H1 (cell line): ENCODE data around the gene ZBTB49. TPM values are rescaled to one million over a fixed set of nuclear protein-coding genes. Genes with fewer than 3 reads are reported as not detected.

ENCODE experiments used
- CTCF ChIA-PET: fragments of 300-600 bp; sonication (Branson Sonifier 250); formaldehyde crosslinking; loops from one replicate; lab custom pipeline; 2021; ENCODE audit not compliant: partially characterized antibody; lab: Charles Lee
- POLR2A ChIA-PET: fragments of 300-600 bp; sonication (Branson Sonifier 250); formaldehyde crosslinking; loops from one replicate; lab custom pipeline; 2021; ENCODE audit warnings: inconsistent platforms; ENCODE audit not compliant: partially characterized antibody; lab: Charles Lee
- DNase-seq, 2 experiments: peaks; one replicate each; pipeline versions ENCODE4 v3.0.0 to v3.0.0-alpha.2; 2010 to 2022; ENCODE audit warnings: low spot score in 2 of 2, low read depth in 1 of 2, mixed read lengths in 1 of 2
- FAIRE-seq: peaks from 2 replicates; lab custom pipeline; 2011; peaks lifted over from hg19 to GRCh38; lab: Jason Lieb, UNC
- H2AFZ ChIP-seq: 2 replicates; pipeline ENCODE4 v1.8.1; 2012; ENCODE audit warnings: low read length, inconsistent platforms
- H2AK5ac ChIP-seq: 2 replicates; pipeline ENCODE4 v1.6.1; 2013; ENCODE audit warnings: low read depth, low read length
- H2BK120ac ChIP-seq: replicated peaks from 2 replicates; pipeline ENCODE3; 2013; ENCODE audit warnings: low read depth, low read length, inconsistent platforms
- H2BK12ac ChIP-seq: 2 replicates; pipeline ENCODE4 v1.6.1; 2013; ENCODE audit warnings: low read depth, low read length
- H2BK15ac ChIP-seq: 2 replicates; pipeline ENCODE4 v1.6.1; 2013; ENCODE audit warnings: low read length
- H2BK20ac ChIP-seq: 2 replicates; pipeline ENCODE4 v1.6.1; 2013; ENCODE audit warnings: low read length
- H2BK5ac ChIP-seq: 2 replicates; pipeline ENCODE4 v1.6.1; 2013; ENCODE audit warnings: low read depth, low read length
- H3K14ac ChIP-seq: 2 replicates; pipeline ENCODE4 v1.6.1; 2013; ENCODE audit warnings: inconsistent platforms; ENCODE audit not compliant: insufficient read length
- H3K18ac ChIP-seq: 2 replicates; pipeline ENCODE4 v1.6.1; 2013; ENCODE audit warnings: low read length; ENCODE audit errors: extremely low read depth
- H3K23ac ChIP-seq: 2 replicates; pipeline ENCODE4 v1.6.1; 2013; ENCODE audit warnings: inconsistent platforms; ENCODE audit not compliant: insufficient read length
- H3K23me2 ChIP-seq: 2 replicates; pipeline ENCODE4 v1.6.1; 2013; ENCODE audit warnings: low read depth, low read length
- H3K27ac ChIP-seq: 2 replicates; pipeline ENCODE4 v1.6.1; 2011; ENCODE audit warnings: low read depth, low read length, inconsistent platforms
- H3K27me3 ChIP-seq, 4 experiments: replicated peaks in 1 of 4; 1 replicate in 1 of 4; 2 replicates in 3 of 4; pipeline versions ENCODE4 v1.6.1 to v1.8.1; 2011 to 2013; ENCODE audit warnings: low read length in 3 of 4, mild to moderate bottlenecking in 3 of 4, inconsistent platforms in 2 of 4, mixed read lengths in 2 of 4, moderate library complexity in 1 of 4; ENCODE audit not compliant: control insufficient read depth in 3 of 4, insufficient read depth in 3 of 4; ENCODE audit errors: extremely low read depth in 1 of 4
- H3K36me3 ChIP-seq, 4 experiments: 2 replicates each; pipeline versions ENCODE4 v1.6.1 to v1.8.1; 2011 to 2013; ENCODE audit warnings: mild to moderate bottlenecking in 4 of 4, low read length in 3 of 4, moderate library complexity in 2 of 4, control low read depth in 1 of 4, inconsistent platforms in 1 of 4; ENCODE audit not compliant: insufficient read depth in 4 of 4, control insufficient read depth in 2 of 4
- H3K4ac ChIP-seq: replicated peaks from 2 replicates; pipeline ENCODE3; 2013; ENCODE audit warnings: low read length, low read depth, mixed read lengths, inconsistent platforms; ENCODE audit not compliant: insufficient read length
- H3K4me1 ChIP-seq, 4 experiments: replicated peaks in 1 of 4; 1 replicate in 1 of 4; 2 replicates in 3 of 4; pipeline versions ENCODE4 v1.6.1 to v1.8.1; 2011 to 2013; ENCODE audit warnings: low read length in 3 of 4, inconsistent platforms in 2 of 4, mixed read lengths in 1 of 4; ENCODE audit not compliant: insufficient read depth in 4 of 4, control insufficient read depth in 3 of 4
- H3K4me2 ChIP-seq, 2 experiments: 2 replicates each; pipeline versions ENCODE4 v1.6.1 to v1.8.1; 2011 to 2013; ENCODE audit warnings: low read depth in 2 of 2, low read length in 2 of 2, control low read depth in 1 of 2, inconsistent platforms in 1 of 2, mild to moderate bottlenecking in 1 of 2; ENCODE audit not compliant: insufficient read depth in 1 of 2
- H3K4me3 ChIP-seq, 4 experiments: fragments of 200-600, 300-600 bp in 1 of 4; sonication (generic), shearing (Covaris generic), sonication (Bioruptor Twin) in 1 of 4; 2 replicates each; pipeline versions ENCODE4 v1.5.1 to v1.8.1; 2011 to 2016; ENCODE audit warnings: low read length in 4 of 4, low read depth in 3 of 4, control low read depth in 2 of 4, inconsistent platforms in 2 of 4, mild to moderate bottlenecking in 2 of 4, mixed read lengths in 1 of 4, moderate library complexity in 1 of 4; ENCODE audit not compliant: insufficient read depth in 2 of 4; ENCODE audit errors: extremely low read depth in 1 of 4
- H3K56ac ChIP-seq: replicated peaks from 2 replicates; pipeline ENCODE3; 2013; ENCODE audit warnings: low read depth, mild to moderate bottlenecking, mixed read lengths, low read length, inconsistent platforms; ENCODE audit not compliant: insufficient read length
- H3K79me1 ChIP-seq: 2 replicates; pipeline ENCODE4 v1.6.1; 2013; ENCODE audit warnings: low read depth, low read length, control low read depth
- H3K79me2 ChIP-seq, 2 experiments: 2 replicates each; pipeline versions ENCODE4 v1.6.1 to v1.8.1; 2012 to 2013; ENCODE audit warnings: low read length in 2 of 2, mild to moderate bottlenecking in 2 of 2, inconsistent platforms in 1 of 2; ENCODE audit not compliant: insufficient read depth in 2 of 2, control insufficient read depth in 1 of 2
- H3K9ac ChIP-seq, 4 experiments: replicated peaks in 1 of 4; 1 replicate in 1 of 4; 2 replicates in 3 of 4; pipeline versions ENCODE4 v1.6.1 to v1.8.1; 2011 to 2013; ENCODE audit warnings: low read depth in 3 of 4, low read length in 3 of 4, control low read depth in 2 of 4, mild to moderate bottlenecking in 2 of 4, moderate library complexity in 2 of 4, inconsistent platforms in 1 of 4; ENCODE audit errors: extremely low read depth in 1 of 4
- H3K9me3 ChIP-seq, 2 experiments: 2 replicates each; pipeline versions ENCODE4 v1.6.1 to v1.8.1; 2012 to 2013; ENCODE audit warnings: mild to moderate bottlenecking in 2 of 2, moderate library complexity in 2 of 2, control low read depth in 1 of 2, inconsistent platforms in 1 of 2, low read depth in 1 of 2, low read length in 1 of 2, mixed read lengths in 1 of 2; ENCODE audit not compliant: insufficient read depth in 2 of 2
- H4K20me1 ChIP-seq, 2 experiments: replicated peaks in 1 of 2; 2 replicates each; pipeline versions ENCODE3 to v1.8.1; 2011 to 2013; ENCODE audit warnings: inconsistent platforms in 2 of 2, low read length in 2 of 2, mild to moderate bottlenecking in 1 of 2; ENCODE audit not compliant: insufficient read depth in 2 of 2, control insufficient read depth in 1 of 2
- H4K5ac ChIP-seq: 2 replicates; pipeline ENCODE4 v1.6.1; 2013; ENCODE audit warnings: low read length, low read depth, mixed read lengths, inconsistent platforms; ENCODE audit not compliant: insufficient read length
- H4K8ac ChIP-seq: 2 replicates; pipeline ENCODE4 v1.8.0; 2013; ENCODE audit warnings: mild to moderate bottlenecking, moderate library complexity, low read length, inconsistent platforms; ENCODE audit not compliant: insufficient read depth; ENCODE audit errors: extremely low read depth
- H4K91ac ChIP-seq: replicated peaks from 2 replicates; pipeline ENCODE3; 2013; ENCODE audit warnings: low read length, mixed read lengths, inconsistent platforms; ENCODE audit not compliant: insufficient read length
- ASH2L ChIP-seq: fragments of 200-600, 300-600 bp; sonication (generic); IDR thresholded peaks from one replicate; pipeline ENCODE4 v1.7.1; 2017; ENCODE audit warnings: low read length
- BCL11A ChIP-seq, 2 experiments: IDR thresholded peaks; one replicate each; pipeline ENCODE4 v1.6.1; 2011; ENCODE audit warnings: low read depth in 2 of 2, low read length in 2 of 2, mild to moderate bottlenecking in 2 of 2
- CBX5 ChIP-seq: fragments of 300-800, 300-1000 bp; sonication (generic); IDR thresholded peaks from 2 replicates; pipeline ENCODE4 v1.7.1; 2016; ENCODE audit warnings: antibody characterized with exemption, low read length, low read depth
- CBX8 ChIP-seq: fragments of 300-800, 300-1000 bp; sonication (generic); IDR thresholded peaks from 2 replicates; pipeline ENCODE4 v1.7.1; 2016; ENCODE audit warnings: low read depth, low read length, borderline replicate concordance
- CTBP2 ChIP-seq: IDR thresholded peaks from 2 replicates; pipeline ENCODE4 v1.7.0; 2011; ENCODE audit warnings: borderline replicate concordance, mild to moderate bottlenecking, moderate library complexity, mixed read lengths, low read length; ENCODE audit not compliant: insufficient read depth, insufficient read length
- GTF2F1 ChIP-seq: IDR thresholded peaks from 2 replicates; pipeline ENCODE4 v1.6.1; 2012; ENCODE audit warnings: low read depth, low read length, improper control_type of control experiment, borderline replicate concordance
- JUN ChIP-seq: IDR thresholded peaks from 2 replicates; pipeline ENCODE4 v1.6.1; 2011; ENCODE audit warnings: low read depth, mild to moderate bottlenecking, improper control_type of control experiment, low read length
- JUND ChIP-seq: IDR thresholded peaks from 2 replicates; pipeline ENCODE4 v1.6.1; 2011; ENCODE audit warnings: mild to moderate bottlenecking, improper control_type of control experiment, low read length
- POLR2A ChIP-seq, 2 experiments: IDR thresholded peaks; 1 replicate in 1 of 2; 2 replicates in 1 of 2; pipeline ENCODE4 v1.6.1; 2011; ENCODE audit warnings: low read depth in 2 of 2, low read length in 2 of 2, mild to moderate bottlenecking in 2 of 2; ENCODE audit errors: control extremely low read depth in 1 of 2
- RNF2 ChIP-seq: fragments of 200-900, 300-1000 bp; sonication (generic); IDR thresholded peaks from 2 replicates; pipeline ENCODE4 v1.7.1; 2016; ENCODE audit warnings: borderline replicate concordance, low read depth, mild to moderate bottlenecking, antibody characterized with exemption, low read length; ENCODE audit not compliant: poor library complexity, severe bottlenecking; ENCODE audit errors: missing control alignments
- RXRA ChIP-seq: IDR thresholded peaks from 2 replicates; pipeline ENCODE4 v1.6.1; 2011; ENCODE audit warnings: low read depth, mild to moderate bottlenecking, low read length, moderate library complexity; ENCODE audit not compliant: insufficient read depth
- TAF1 ChIP-seq: IDR thresholded peaks from 2 replicates; pipeline ENCODE4 v1.6.1; 2011; ENCODE audit warnings: mild to moderate bottlenecking, low read depth, low read length
- WGBS, 2 experiments: shearing (Covaris generic) in 1 of 2; methylation state at CpG; one replicate each; pipeline versions ENCODE4 v1.1.6 to v1.1.7; 2013 to 2015; ENCODE audit warnings: low lambda C conversion rate in 2 of 2, mixed read lengths in 2 of 2, inconsistent platforms in 1 of 2, low coverage in 1 of 2, missing lambda C conversion rate in 1 of 2; ENCODE audit not compliant: insufficient replicate concordance in 2 of 2, insufficient coverage in 1 of 2, insufficient read length in 1 of 2; ENCODE audit errors: extremely low coverage in 1 of 2, missing lambda C conversion rate in 1 of 2; 5-methylcytosine and 5-hydroxymethylcytosine counted together
- polyA plus RNA-seq, 7 experiments: library from polyadenylated mRNA; depleted of rRNA in 3 of 7; stranded (reverse) in 5 of 7; unstranded in 2 of 7; fragments of >200 nt in 5 of 7; fragments of 200-250 nt in 2 of 7; gene quantifications; 1 replicate in 5 of 7; 2 replicates in 1 of 7; 4 replicates in 1 of 7; pipeline versions ENCODE4 v1.2.1 to v1.2.3, GENCODE V29; 2011 to 2013; ENCODE audit warnings: missing spikeins in 2 of 7, mixed read lengths in 2 of 7
- total RNA-seq: library from RNA; stranded (reverse); fragmentation: NEBNext Ultra II Directional; extraction: Animal tissue kit (Norgen Biotek cat#: 25700); gene quantifications from 2 replicates; pipeline ENCODE4 v1.2.1, GENCODE V29; 2021
- TF ChIP-seq, protein P1 (sequence below): IDR thresholded peaks from 2 replicates; pipeline ENCODE4 v1.6.1; 2012; ENCODE audit warnings: inconsistent platforms

The ZBTB49 gene
- total and polyA plus RNA-seq, 2 of the 8 experiments (the other 6 are each of a cell fraction or from before 2014, with no cell fraction given) = 4.2 to 6.8 TPM

DNA sequence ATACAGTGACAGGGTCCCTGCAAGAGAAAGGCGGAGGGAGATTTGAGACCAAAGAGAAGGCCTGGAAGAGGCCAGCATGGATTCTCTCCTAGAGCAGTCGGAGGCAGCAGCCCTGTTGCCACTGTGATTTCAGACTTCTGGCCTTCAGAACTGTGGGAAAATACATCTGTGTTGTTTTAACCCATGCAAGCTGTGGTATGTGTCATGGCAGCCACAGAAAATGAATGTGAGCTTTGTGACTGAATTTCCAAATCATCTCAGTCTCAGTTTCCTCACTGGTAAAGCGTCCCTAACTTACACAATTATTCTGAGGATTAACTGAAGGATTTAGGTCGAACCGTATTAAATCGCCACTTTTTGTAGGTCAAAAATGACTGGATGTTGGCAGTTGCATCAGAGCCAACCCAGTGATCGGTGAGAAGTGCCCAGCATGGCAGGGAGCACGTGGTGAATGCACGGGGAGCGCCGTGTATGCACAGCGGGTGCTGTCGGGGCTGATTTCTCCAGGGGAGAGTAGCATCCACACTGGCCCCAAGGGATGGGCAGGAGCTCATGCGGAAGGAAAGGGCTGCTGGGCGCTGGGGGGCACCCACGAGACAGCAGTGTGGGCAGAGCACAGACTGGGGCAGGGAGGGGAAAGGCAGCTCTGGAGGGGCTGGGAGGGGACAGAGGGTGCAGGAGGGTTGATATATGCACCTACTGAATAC lies 73.1 kb downstream of the ZBTB49 start:
- Histone ChIP-seq H4K20me1 (no peaks in the 10 kb centered on the region), H3K4ac (no peak overlapping the region), H2BK5ac (no peak overlapping the region), H3K14ac (no peak overlapping the region), H2BK12ac (no peak overlapping the region), H4K5ac (no peak overlapping the region), H2AFZ (no peak overlapping the region), H3K79me2 (no peaks in the 10 kb centered on the region), H3K36me3 (no peaks in the 10 kb centered on the region), H2AK5ac (no peak overlapping the region), H3K9me3 (0 out of 4 replicates have a peak, but pooled peaks cover 0 to 5% of the 10 kb centered on the region in 2 experiments), H3K27me3 (peaks cover 0 to 2% (median 0%) of the 10 kb centered on the region in 4 experiments; a peak in 1 of 7 replicates), H3K23ac (no peak overlapping the region), H3K79me1 (no peaks in the 10 kb centered on the region), H2BK120ac (no peak overlapping the region), H3K27ac (no peak overlapping the region), H4K91ac (no peak overlapping the region), H3K56ac (no peak overlapping the region), H3K4me2 (no peak overlapping the region), H3K23me2 (no peaks in the 10 kb centered on the region), H3K9ac (no peak overlapping the region), H3K18ac (no peak overlapping the region), H2BK15ac (no peak overlapping the region), H4K8ac (no peak overlapping the region), H3K4me3 (no peak overlapping the region), H2BK20ac (no peak overlapping the region), H3K4me1 (peaks cover 0 to 2% (median under 1%) of the 10 kb centered on the region in 4 experiments; a peak in 4 of 7 replicates)
- CTCF ChIA-PET = interaction anchor here (0.7 to 2.7 kb wide), 3 partner anchors 19 to 68 kb away, joined by 3 to 8 read pairs (median 3); no protein-coding TSS in a partner anchor
- WGBS, 2 experiments = 86% methylated on average over 16 of the region's 16 CpGs; no CpG with 5 or more reads in 1 of the 2 experiments
- no peak for DNase-seq
- FAIRE-seq = no peak
- POLR2A ChIA-PET = no interaction called here
- TF ChIP-seq CTBP2 (no peak), JUND (no peak), JUN (no peak), RXRA (no peak), ASH2L (no peak), CBX8 (no peak), GTF2F1 (no peak), TAF1 (no peak), BCL11A (IDR thresholded peaks at IDR 0.05; ENCODE audit: low read depth in 2 of 2, low read length in 2 of 2) (no peak), RNF2 (no peak), POLR2A (IDR thresholded peaks at IDR 0.05; ENCODE audit: control extremely low read depth in 1 of 2, low read depth in 2 of 2, low read length in 2 of 2) (no peak), CBX5 (no peak)
- TF ChIP-seq, protein P1, sequence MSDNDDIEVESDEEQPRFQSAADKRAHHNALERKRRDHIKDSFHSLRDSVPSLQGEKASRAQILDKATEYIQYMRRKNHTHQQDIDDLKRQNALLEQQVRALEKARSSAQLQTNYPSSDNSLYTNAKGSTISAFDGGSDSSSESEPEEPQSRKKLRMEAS = no peak
